ENCODE data around the gene LCE1A.

LCE1A gene

DNA sequence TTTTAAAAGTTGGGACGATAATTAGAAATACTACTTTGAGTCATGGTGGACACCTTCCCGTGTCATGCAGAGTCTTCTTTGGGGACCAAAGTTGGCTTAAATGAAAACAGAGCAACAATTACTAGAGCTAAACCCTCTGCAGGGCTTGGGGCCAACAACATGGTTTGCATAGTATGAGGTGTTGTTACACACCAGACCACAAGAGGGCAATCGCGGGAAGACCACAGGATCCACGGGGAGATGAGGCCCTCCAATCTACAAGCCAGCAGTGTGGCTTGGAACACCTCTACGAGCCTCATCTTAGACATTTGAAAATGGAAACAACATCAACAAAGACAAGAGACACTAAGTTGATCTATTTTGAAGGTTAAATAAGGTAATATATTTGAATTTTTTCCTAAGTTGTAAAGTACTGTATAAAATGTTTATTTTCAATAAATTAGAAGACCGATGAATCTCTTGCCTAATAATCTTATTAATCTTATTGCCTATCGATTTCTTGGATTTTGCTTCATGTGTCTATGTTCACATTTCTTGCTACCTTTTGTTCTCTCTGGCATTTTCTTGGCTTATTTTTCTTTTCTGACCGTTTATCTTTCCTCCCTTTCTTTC, 42.6 kb downstream of the LCE1A start:
- H3K4me3 ChIP-seq (ENCODE audit: low read depth, low read length) = no peak overlapping the region
- no peaks in the 10 kb centered on the region for H3K27me3 ChIP-seq (ENCODE audit: insufficient read depth, low read length)
- no peaks in the 10 kb centered on the region for H3K4me1 ChIP-seq (ENCODE audit: control insufficient read depth, insufficient read depth, low read length, unreplicated experiment)
- no peaks in the 10 kb centered on the region for H3K36me3 ChIP-seq (ENCODE audit: insufficient read depth, low read length)
- no peak overlapping the region for H3K27ac ChIP-seq (ENCODE audit: low read depth, low read length)
- H3K79me2 ChIP-seq (ENCODE audit: control insufficient read depth, insufficient read depth, low read length, unreplicated experiment) = no peaks in the 10 kb centered on the region
- no peak overlapping the region for H2AFZ ChIP-seq (ENCODE audit: low read length, unreplicated experiment)

DNA sequence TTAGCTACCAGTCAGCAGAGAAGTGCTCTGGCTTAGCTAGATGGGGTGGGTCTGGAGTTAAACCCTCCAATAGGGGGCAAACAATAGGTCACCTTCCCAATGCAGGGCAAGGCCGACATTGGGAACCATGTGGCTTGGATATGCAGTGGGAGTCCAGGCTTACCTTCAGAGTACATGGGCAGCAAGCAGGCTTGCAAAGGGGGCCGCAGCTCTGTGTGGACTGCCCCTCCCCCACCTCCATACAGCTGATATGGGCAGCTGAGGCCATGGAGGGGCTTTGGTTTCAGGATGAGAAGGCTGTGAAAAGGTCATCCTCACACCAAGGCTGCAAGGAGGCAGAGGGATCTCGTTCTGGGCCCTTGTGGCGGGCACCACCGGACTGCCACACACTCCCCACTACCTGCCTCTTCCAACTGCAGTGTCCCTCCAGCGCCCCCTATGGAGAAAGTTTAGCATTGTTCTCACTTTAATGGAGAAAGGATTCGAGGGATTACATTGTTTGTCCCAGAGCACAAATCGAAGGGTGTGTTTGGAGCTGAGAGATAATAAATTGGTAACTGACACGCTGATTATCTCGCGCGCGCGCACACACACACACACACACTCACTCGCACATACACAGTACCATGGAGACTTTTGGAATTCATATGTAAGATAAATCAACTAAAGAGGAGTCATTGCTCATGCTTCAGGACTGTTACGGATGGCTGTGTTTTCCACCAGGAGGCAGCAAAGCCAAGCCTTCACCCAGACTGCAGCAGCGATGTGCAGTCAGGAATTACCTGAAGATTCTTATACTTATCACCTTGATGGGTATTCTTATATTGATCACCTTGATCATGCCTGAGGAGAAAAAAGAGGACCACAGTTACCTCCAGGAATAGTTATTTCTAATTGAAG, 43.8 kb downstream of the LCE1A start:
- Histone ChIP-seq H2AFZ (ENCODE audit: low read length, unreplicated experiment) (no peak overlapping the region), H3K27me3 (ENCODE audit: insufficient read depth, low read length) (no peaks in the 10 kb centered on the region), H3K79me2 (ENCODE audit: control insufficient read depth, insufficient read depth, low read length, unreplicated experiment) (no peaks in the 10 kb centered on the region), H3K27ac (ENCODE audit: low read depth, low read length) (no peak overlapping the region), H3K4me3 (ENCODE audit: low read depth, low read length) (0 out of 2 replicates have a peak overlapping the region, but pooled peaks have one; percentile 48), H3K4me1 (ENCODE audit: control insufficient read depth, insufficient read depth, low read length, unreplicated experiment) (no peaks in the 10 kb centered on the region), H3K36me3 (ENCODE audit: insufficient read depth, low read length) (no peaks in the 10 kb centered on the region)

DNA sequence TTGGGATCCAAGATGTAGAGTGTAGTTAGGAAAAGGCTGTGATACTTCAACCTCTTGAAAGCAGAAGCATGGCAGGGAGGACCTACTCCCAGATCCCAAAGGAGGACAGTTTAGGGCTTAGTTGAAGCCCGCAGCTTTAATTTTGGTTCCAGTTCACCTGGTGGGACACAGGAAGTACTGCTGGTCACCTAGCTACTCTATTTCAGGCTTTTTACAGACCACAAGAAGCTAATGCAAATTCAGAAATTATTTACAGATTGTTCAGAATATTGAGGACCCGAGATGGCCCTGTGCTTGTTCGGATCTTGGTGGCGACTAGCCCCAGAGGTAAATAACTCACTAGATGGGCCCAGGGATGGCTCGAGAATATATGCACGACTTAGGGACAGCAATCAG, 44.5 kb downstream of the LCE1A start:
- H3K36me3 ChIP-seq (ENCODE audit: insufficient read depth, low read length) = no peaks in the 10 kb centered on the region
- H3K4me3 ChIP-seq (ENCODE audit: low read depth, low read length) = no peak overlapping the region
- H3K79me2 ChIP-seq (ENCODE audit: control insufficient read depth, insufficient read depth, low read length, unreplicated experiment) = no peaks in the 10 kb centered on the region
- H3K27me3 ChIP-seq (ENCODE audit: insufficient read depth, low read length) = no peaks in the 10 kb centered on the region
- no peaks in the 10 kb centered on the region for H3K4me1 ChIP-seq (ENCODE audit: control insufficient read depth, insufficient read depth, low read length, unreplicated experiment)
- H3K27ac ChIP-seq (ENCODE audit: low read depth, low read length) = no peak overlapping the region
- H2AFZ ChIP-seq (ENCODE audit: low read length, unreplicated experiment) = no peak overlapping the region

DNA sequence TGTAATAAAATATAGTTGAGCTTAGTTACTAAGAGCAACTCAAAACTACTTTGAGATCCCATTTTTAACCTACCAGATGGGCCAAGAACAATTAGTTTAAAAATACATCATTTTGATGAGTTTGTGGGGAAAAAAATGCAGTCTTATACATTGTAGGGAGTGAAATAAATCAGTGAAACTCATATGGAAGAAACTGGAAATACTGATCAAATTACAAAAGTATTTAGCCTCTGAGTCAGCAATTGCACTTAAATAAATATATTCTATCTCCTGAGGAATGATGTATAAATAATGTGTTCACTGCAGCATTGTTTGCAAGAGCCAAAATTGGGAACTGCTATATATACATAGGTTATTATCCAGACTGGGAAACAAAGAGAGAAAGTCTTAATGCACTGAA, 46.2 kb downstream of the LCE1A start:
- H3K36me3 ChIP-seq (ENCODE audit: insufficient read depth, low read length) = no peaks in the 10 kb centered on the region
- no peak overlapping the region for H3K4me3 ChIP-seq (ENCODE audit: low read depth, low read length)
- H3K27ac ChIP-seq (ENCODE audit: low read depth, low read length) = no peak overlapping the region
- H3K4me1 ChIP-seq (ENCODE audit: control insufficient read depth, insufficient read depth, low read length, unreplicated experiment) = no peaks in the 10 kb centered on the region
- H2AFZ ChIP-seq (ENCODE audit: low read length, unreplicated experiment) = no peak overlapping the region
- H3K27me3 ChIP-seq (ENCODE audit: insufficient read depth, low read length) = no peaks in the 10 kb centered on the region
- no peaks in the 10 kb centered on the region for H3K79me2 ChIP-seq (ENCODE audit: control insufficient read depth, insufficient read depth, low read length, unreplicated experiment)

DNA sequence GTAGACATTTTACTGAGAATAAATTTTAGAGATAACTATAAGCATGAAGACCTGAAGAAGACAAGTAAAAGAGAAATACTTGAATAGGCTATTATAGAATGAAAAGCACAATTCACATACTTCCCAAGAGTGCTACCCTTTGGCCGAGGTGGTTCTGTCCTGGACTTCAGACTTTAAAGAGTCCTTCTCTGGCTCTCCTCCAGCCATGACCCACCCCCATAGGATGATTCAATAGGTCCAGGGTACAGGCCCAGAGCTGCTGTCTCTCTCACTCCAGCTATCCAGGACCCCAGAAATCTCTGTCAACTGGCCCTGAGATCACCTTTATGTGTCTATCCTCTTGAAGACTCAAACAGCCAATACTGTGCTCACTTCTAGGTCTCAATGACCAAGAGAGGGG, 49.6 kb downstream of the LCE1A start:
- Histone ChIP-seq H3K27ac (ENCODE audit: low read depth, low read length) (no peak overlapping the region), H2AFZ (ENCODE audit: low read length, unreplicated experiment) (no peak overlapping the region), H3K36me3 (ENCODE audit: insufficient read depth, low read length) (no peaks in the 10 kb centered on the region), H3K79me2 (ENCODE audit: control insufficient read depth, insufficient read depth, low read length, unreplicated experiment) (no peaks in the 10 kb centered on the region), H3K27me3 (ENCODE audit: insufficient read depth, low read length) (no peaks in the 10 kb centered on the region), H3K4me1 (ENCODE audit: control insufficient read depth, insufficient read depth, low read length, unreplicated experiment) (no peaks in the 10 kb centered on the region), H3K4me3 (ENCODE audit: low read depth, low read length) (no peak overlapping the region)
